ENCODE results near the gene CCDC47. TPM values are rescaled to one million over a fixed set of nuclear protein-coding genes. Genes with fewer than 3 reads are reported as not detected.
A peak's percentile ranks its signal among the peaks of the same experiment; 100 is the strongest.

The CCDC47 gene
- total RNA-seq, 1 experiment from 2014 or later, result 79.4 TPM

DNA sequence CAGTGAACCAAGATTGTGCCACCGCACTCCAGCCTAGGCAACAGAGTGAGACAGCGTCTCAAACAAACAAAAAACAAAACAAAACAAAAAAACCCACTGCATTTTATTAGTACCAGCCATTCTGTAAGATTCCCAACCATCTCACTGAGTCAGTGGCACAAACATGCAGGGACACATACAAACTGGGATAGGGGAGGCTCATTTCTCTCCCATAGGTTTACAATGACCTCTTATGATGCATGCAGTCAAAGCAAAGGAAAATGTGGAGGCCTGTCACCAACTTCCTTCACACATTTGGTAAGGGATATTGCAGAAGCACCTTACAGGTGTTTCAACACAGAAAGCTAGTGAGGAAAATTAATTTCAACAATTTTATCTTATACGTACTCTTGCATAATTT lies 19.4 kb downstream of the CCDC47 start:
- Histone ChIP-seq H3K4ac (ENCODE audit: low read depth, low read length) (no peak overlapping the region), H3K27me3 (ENCODE audit: insufficient read depth, low read length) (no peaks in the 10 kb centered on the region), H3K4me2 (ENCODE audit: insufficient read depth, insufficient read length, low read length) (no peak overlapping the region), H3K79me1 (ENCODE audit: insufficient read depth, low read depth, low read length, poor library complexity, severe bottlenecking) (no peaks in the 10 kb centered on the region), H4K20me1 (ENCODE audit: control insufficient read depth, insufficient read depth, insufficient read length) (no peaks in the 10 kb centered on the region), H3K9ac (ENCODE audit: extremely low read depth, insufficient read length, low read length) (no peak overlapping the region), H4K91ac (ENCODE audit: insufficient read length, low read depth, low read length) (no peak overlapping the region), H3K9me3 (ENCODE audit: control insufficient read depth, low read depth, low read length) (no peaks in the 10 kb centered on the region), H3K23ac (ENCODE audit: insufficient read length, low read depth, low read length) (no peak overlapping the region), H2BK120ac (ENCODE audit: low read depth, low read length, poor library complexity, severe bottlenecking) (no peak overlapping the region), H3K23me2 (ENCODE audit: insufficient read length, low read depth, low read length, poor library complexity, severe bottlenecking) (no peaks in the 10 kb centered on the region), H3K56ac (ENCODE audit: insufficient read length, low read depth, low read length) (no peak overlapping the region), H3K4me1 (ENCODE audit: insufficient read depth, low read length) (no peaks in the 10 kb centered on the region), H3K18ac (ENCODE audit: insufficient read length, low read depth, low read length) (no peak overlapping the region), H2BK12ac (ENCODE audit: insufficient read length, low read depth, low read length) (no peak overlapping the region), H2BK20ac (ENCODE audit: low read depth, low read length, poor library complexity, severe bottlenecking) (no peak overlapping the region), H2AFZ (ENCODE audit: low read length) (no peak overlapping the region), H4K8ac (replicated peaks; ENCODE audit: insufficient read length, low read depth, low read length) (no peak overlapping the region), H3T11ph (ENCODE audit: low read length) (no peak overlapping the region), H3K79me2 (ENCODE audit: insufficient read depth, low read length) (no peaks in the 10 kb centered on the region), H2BK5ac (ENCODE audit: insufficient read length, low read length) (no peak overlapping the region), H2BK15ac (ENCODE audit: low read depth, low read length) (no peak overlapping the region), H3K14ac (ENCODE audit: insufficient read depth, low read length) (no peak overlapping the region), H2AK5ac (ENCODE audit: insufficient read length, low read length) (no peak overlapping the region), H3K27ac (ENCODE audit: insufficient read length, low read depth, low read length) (no peak overlapping the region), H4K5ac (ENCODE audit: insufficient read length, low read depth, low read length) (no peak overlapping the region)
- DNase-seq, result no peak
- WGBS (ENCODE audit: extremely low coverage, insufficient read length, low lambda C conversion rate), result no CpG with 5 or more reads among the region's 3 CpGs
- Mint-ChIP-seq H3K27ac (peak overlapping the region in 1 of 3 experiments; percentile 17; a peak in 1 of 7 replicates), H3K27me3 (ENCODE audit: low read depth) (no peaks in the 10 kb centered on the region), H3K4me1 (no peaks in the 10 kb centered on the region), H3K9me3 (no peaks in the 10 kb centered on the region), H3K36me3 (ENCODE audit: insufficient read depth in 1 of 3, low read depth in 3 of 3) (peaks cover 28 to 86% (median 73%) of the 10 kb centered on the region in 3 experiments; a peak in 6 of 7 replicates), H3K4me3 (no peak overlapping the region)
- TF ChIP-seq CTCF (conservative IDR thresholded peaks at IDR 0.05), result no peak
